Measurements from ENCODE around the gene HDGF. TPM values are rescaled to one million over a fixed set of nuclear protein-coding genes. Genes with fewer than 3 reads are reported as not detected.

HDGF gene
- total RNA-seq, 1 experiment from 2014 or later, result 325 TPM

DNA sequence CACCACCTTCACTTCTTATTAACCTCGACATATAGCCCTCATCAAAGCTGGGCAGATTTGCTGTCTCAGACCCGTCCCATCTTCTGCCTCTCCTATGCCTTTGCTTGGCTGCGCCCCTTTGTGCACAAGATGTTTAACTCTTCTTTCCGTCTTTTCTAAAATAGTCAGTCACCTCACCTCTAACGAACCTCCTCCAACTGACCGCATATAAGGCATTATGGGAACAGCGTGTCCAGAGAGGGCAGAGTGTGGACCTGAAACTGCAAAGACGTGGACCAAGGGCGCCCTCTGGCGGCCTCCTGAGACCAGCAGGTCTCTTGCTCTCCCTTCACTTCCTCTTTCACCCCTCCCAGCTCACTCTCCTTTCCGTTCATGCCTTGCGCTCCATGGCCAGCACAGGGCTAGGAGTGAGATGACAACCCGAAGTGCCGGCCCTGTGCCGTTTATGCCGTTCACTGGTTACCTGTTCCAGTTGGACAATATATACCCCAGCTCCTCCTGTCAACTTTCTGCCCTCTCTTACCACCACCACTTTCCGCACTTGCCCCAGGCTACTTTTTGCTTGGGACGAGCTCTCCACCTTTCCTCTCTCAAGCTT is 25.7 kb downstream of the HDGF start:
- no peaks in the 10 kb centered on the region for H3K27me3 ChIP-seq (ENCODE audit: control insufficient read depth, insufficient read depth, low read length)
- H3K27ac ChIP-seq (ENCODE audit: low read length), result peak overlapping the region; percentile 87
- no TSS peak for BruUV-seq (replicated peaks)
- H3K9me3 ChIP-seq (ENCODE audit: control insufficient read depth, insufficient read depth, low read depth, low read length), result no peaks in the 10 kb centered on the region
- DNase-seq (ENCODE audit: low read depth, low spot score) (peak; percentile 77), ATAC-seq (peak; percentile 78)
- CTCF ChIA-PET, result interaction anchor here (0.5 to 2.8 kb wide), 28 partner anchors 10 to 202 kb away, joined by 3 to 118 read pairs (median 4); partner anchors contain the start of genes CRABP2, INSRR, IQGAP3 and NTRK1
- H3K4me1 ChIP-seq (ENCODE audit: control insufficient read depth, insufficient read depth, low read length), result peaks cover 33% of the 10 kb centered on the region
- in situ Hi-C loops (cut with HindIII; ENCODE audit: low pct_unique_long_range_greater_than_20kb, low sequenced_read_pairs), result no loop called here
- no peak for TF ChIP-seq REST (IDR thresholded peaks at IDR 0.05; ENCODE audit: insufficient read depth in 1 of 2, low read depth in 2 of 2, low read length in 1 of 2)
- TF ChIP-seq SIN3A (IDR thresholded peaks at IDR 0.05; ENCODE audit: borderline replicate concordance, insufficient read depth, low read depth, low read length), result 0 out of 2 replicates have a peak, but pooled peaks have one; percentile 58
- peak; percentile 21; the same call in 1 of the 2 replicates for TF ChIP-seq TCF7L2 (IDR thresholded peaks at IDR 0.05; ENCODE audit: low read depth, low read length)
- peak; percentile 91 for TF ChIP-seq CTCF (IDR thresholded peaks at IDR 0.05)
- peak; percentile 62; the same call in 1 of the 2 replicates for TF ChIP-seq POLR2AphosphoS5 (IDR thresholded peaks at IDR 0.05; ENCODE audit: low read depth, low read length)
- peak overlapping the region; percentile 87 to 99 for H3K4me3 ChIP-seq (ENCODE audit: low read depth in 2 of 2, low read length in 2 of 2)
- POLR2A ChIA-PET, result interaction anchor here (0.6 to 1.6 kb wide), 3 partner anchors 20 to 43 kb away, joined by 3 to 12 read pairs (median 5); partner anchors contain the start of gene CRABP2
- intact Hi-C loops (cut with micrococcal nuclease; ENCODE audit: unreplicated experiment), result loop anchor here (1.0 to 2.0 kb wide), 2 partner anchors 36 to 133 kb away; partner anchors contain the start of gene INSRR
- peaks cover 19% of the 10 kb centered on the region for H3K36me3 ChIP-seq (ENCODE audit: control insufficient read depth, insufficient read depth, low read length)

GRCh38 chr1:156721535-156721934 is 29.9 kb downstream of the HDGF start:
- DNase-seq (ENCODE audit: low read depth, low spot score) (no peak), ATAC-seq (no peak)
- TF ChIP-seq TCF7L2 (IDR thresholded peaks at IDR 0.05; ENCODE audit: low read depth, low read length) (no peak), CTCF (IDR thresholded peaks at IDR 0.05) (no peak), POLR2AphosphoS5 (IDR thresholded peaks at IDR 0.05; ENCODE audit: low read depth, low read length) (no peak), SIN3A (IDR thresholded peaks at IDR 0.05; ENCODE audit: borderline replicate concordance, insufficient read depth, low read depth, low read length) (no peak), REST (IDR thresholded peaks at IDR 0.05; ENCODE audit: insufficient read depth in 1 of 2, low read depth in 2 of 2, low read length in 1 of 2) (no peak)
- no TSS peak for BruUV-seq (replicated peaks)
- no peak overlapping the region for H3K4me3 ChIP-seq (ENCODE audit: low read depth in 2 of 2, low read length in 2 of 2)
- H3K9me3 ChIP-seq (ENCODE audit: control insufficient read depth, insufficient read depth, low read depth, low read length), result no peaks in the 10 kb centered on the region
- peaks cover 17% of the 10 kb centered on the region for H3K36me3 ChIP-seq (ENCODE audit: control insufficient read depth, insufficient read depth, low read length)
- H3K27ac ChIP-seq (ENCODE audit: low read length), result peak overlapping the region; percentile 60
- peaks cover 23% of the 10 kb centered on the region for H3K4me1 ChIP-seq (ENCODE audit: control insufficient read depth, insufficient read depth, low read length)
- POLR2A ChIA-PET, result interaction anchor here (0.5 to 0.6 kb wide), 2 partner anchors 9 to 84 kb away, joined by 3 read pairs; no protein-coding TSS in a partner anchor
- in situ Hi-C loops (cut with HindIII; ENCODE audit: low pct_unique_long_range_greater_than_20kb, low sequenced_read_pairs), result no loop called here
- H3K27me3 ChIP-seq (ENCODE audit: control insufficient read depth, insufficient read depth, low read length), result no peaks in the 10 kb centered on the region
- intact Hi-C loops (cut with micrococcal nuclease; ENCODE audit: unreplicated experiment), result no loop called here
- CTCF ChIA-PET, result interaction anchor here (0.8 to 1.1 kb wide), 3 partner anchors 10 to 32 kb away, joined by 5 to 13 read pairs (median 5); partner anchors contain the start of gene CRABP2
